ENCODE results near the gene TACR2.

The TACR2 gene

GRCh38 chr10:69400936-69401335 lies 15.8 kb downstream of the TACR2 start:
- no peak for DNase-seq

- no peak for DNase-seq
These were observed 18.3 kb downstream of the TACR2 start for GRCh38 chr10:69398466-69398865.

- DNase-seq, result no peak
These were observed 18.7 kb downstream of the TACR2 start for GRCh38 chr10:69397972-69398371.

GRCh38 chr10:69394020-69394419 lies 22.7 kb downstream of the TACR2 start:
- no peak for DNase-seq

- DNase-seq, result no peak
These were observed 24.2 kb downstream of the TACR2 start for GRCh38 chr10:69392481-69393000.

- DNase-seq, result no peak
These were observed 25.6 kb downstream of the TACR2 start for GRCh38 chr10:69391158-69391557.

GRCh38 chr10:69389827-69390490 lies 26.8 kb downstream of the TACR2 start:
- no peak for DNase-seq

GRCh38 chr10:69388488-69388887 lies 28.2 kb downstream of the TACR2 start:
- DNase-seq, result no peak

- DNase-seq, result no peak
These were observed 29.2 kb downstream of the TACR2 start for GRCh38 chr10:69387500-69387899.

- no peak for DNase-seq
These were observed 31.0 kb downstream of the TACR2 start for GRCh38 chr10:69385454-69386350.

- no peak for DNase-seq
These were observed 32.4 kb downstream of the TACR2 start for GRCh38 chr10:69384320-69384719.

- DNase-seq, result no peak
These were observed 33.2 kb downstream of the TACR2 start for GRCh38 chr10:69383558-69383957.

GRCh38 chr10:69382382-69383117 lies 34.2 kb downstream of the TACR2 start:
- DNase-seq, result no peak

- DNase-seq, result no peak
These were observed 36.9 kb downstream of the TACR2 start for GRCh38 chr10:69379800-69380199.

- DNase-seq, result no peak
These were observed 38.8 kb downstream of the TACR2 start for GRCh38 chr10:69377933-69378332.

GRCh38 chr10:69377191-69377590 lies 39.5 kb downstream of the TACR2 start:
- DNase-seq, result no peak

- DNase-seq, result no peak
These were observed 40.1 kb downstream of the TACR2 start for GRCh38 chr10:69376662-69377061.

GRCh38 chr10:69375307-69376151 lies 41.2 kb downstream of the TACR2 start:
- no peak for DNase-seq

- DNase-seq, result no peak
These were observed 41.8 kb downstream of the TACR2 start for GRCh38 chr10:69374931-69375306.

GRCh38 chr10:69374242-69374641 lies 42.5 kb downstream of the TACR2 start:
- DNase-seq, result no peak

- no peak for DNase-seq
These were observed 44.4 kb downstream of the TACR2 start for GRCh38 chr10:69372126-69372980.

Measured in NCI-H524 treated with DMSO at 0.1 percent for 48 hours (cell line).